DMS53 (cell line): ENCODE measurements around the gene KIF19.
"Not testable (repeated sequence)": the region's sequence is repeated elsewhere in the genome, so short reads cannot be mapped to it uniquely, and the experiment has no call there.

ENCODE experiments used
- DNase-seq: peaks from one replicate; lab custom pipeline; 2025; lab: John Stamatoyannopoulos, UW

The KIF19 gene

DNA sequence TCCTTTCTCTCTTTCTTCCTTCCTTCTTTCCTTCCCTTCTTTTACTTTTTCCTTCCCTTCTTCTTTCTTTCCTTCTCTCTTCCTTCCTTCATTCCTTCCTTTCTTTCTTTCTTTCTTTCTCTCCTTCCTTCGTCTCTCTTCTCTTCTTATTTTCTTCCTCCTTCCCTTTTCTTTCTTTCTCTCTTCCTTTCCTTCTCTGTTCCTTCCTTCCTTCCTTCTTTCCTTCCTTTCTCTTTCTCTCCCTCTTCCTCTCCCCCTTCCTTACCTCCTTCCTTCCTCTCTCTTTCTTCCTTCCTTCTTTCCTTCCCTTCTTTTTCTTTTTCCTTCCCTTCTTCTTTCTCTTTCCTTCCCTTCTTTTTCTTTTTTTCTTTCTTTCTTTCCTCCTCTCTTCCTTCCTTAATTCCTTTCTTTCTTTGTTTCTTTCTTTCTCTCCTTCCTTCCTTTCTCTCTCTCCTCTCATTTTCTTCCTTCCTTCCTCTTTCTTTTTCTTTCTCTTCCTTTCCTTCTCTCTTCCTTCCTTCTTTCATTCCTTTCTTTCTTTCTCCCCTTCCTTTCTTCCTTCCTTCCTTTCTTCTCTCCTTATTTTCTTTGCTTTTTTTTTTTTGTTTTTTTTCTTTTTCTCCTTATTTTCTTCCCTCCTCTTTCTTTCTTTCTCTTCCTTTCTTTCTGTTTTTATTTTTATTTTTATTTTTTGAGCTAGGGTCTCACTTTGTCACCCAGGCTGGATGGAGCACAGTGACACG lies 64.1 kb downstream of the KIF19 start:
- no peak for DNase-seq

- DNase-seq: no peak
These were observed 64.9 kb downstream of the KIF19 start for GRCh38 chr17:74390680-74391653.

GRCh38 chr17:74391771-74392170 lies 65.7 kb downstream of the KIF19 start:
- DNase-seq: no peak

GRCh38 chr17:74392848-74393247 lies 66.8 kb downstream of the KIF19 start:
- DNase-seq: no peak

DNA sequence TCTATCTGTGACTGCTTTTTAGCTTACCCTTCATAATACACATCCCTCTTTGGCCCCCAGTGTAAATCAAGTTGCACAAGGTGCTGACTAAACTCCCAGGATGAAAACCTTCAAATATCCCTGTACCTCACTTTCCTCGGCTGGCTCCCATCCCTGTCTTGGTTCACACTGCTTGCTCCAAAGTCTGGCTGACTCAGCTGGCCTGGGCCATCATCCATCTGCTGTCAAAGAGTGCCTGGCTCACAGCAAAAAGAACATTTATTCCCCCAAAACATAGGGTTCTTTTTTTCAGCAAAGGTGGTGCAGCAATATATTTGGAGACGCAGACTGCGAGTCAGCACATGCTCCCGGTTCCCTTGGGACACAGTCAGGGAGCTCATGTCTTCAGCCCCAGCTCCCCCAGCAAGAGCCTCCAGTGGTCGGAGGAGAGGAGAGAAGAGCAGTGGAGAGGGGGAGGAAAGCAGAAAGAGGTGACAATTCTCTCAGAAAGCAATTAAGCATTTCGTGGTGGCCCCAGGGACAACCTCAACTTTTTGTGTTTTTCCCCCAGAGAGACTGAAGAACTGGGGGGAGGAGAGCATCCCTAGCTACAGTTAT lies 67.4 kb downstream of the KIF19 start:
- DNase-seq: no peak

GRCh38 chr17:74394275-74394950 lies 68.4 kb downstream of the KIF19 start:
- no peak for DNase-seq

DNA sequence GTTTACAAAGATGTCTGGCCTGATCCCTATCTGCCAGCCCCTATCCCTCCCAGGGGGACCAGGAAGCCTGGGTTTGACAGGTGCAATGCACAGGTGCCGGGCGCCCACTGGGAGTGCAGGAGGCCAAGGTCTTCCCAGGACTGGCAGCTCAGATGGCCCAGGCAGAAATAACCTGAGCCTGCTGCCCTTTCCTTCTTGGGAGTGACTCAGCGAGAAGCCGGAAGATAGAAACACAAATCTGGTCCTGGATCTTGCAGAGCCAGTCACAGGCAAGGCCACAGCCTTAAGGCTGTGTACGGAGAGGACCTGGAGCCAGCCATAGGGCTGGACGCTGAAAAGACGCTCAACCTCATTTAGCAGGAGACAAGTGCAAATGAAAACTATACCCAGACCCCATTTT lies 69.0 kb downstream of the KIF19 start:
- no peak for DNase-seq

- no peak for DNase-seq
These were observed 70.5 kb downstream of the KIF19 start for GRCh38 chr17:74396567-74396966.

GRCh38 chr17:74402048-74402447 lies 76.0 kb downstream of the KIF19 start:
- no peak for DNase-seq

DNA sequence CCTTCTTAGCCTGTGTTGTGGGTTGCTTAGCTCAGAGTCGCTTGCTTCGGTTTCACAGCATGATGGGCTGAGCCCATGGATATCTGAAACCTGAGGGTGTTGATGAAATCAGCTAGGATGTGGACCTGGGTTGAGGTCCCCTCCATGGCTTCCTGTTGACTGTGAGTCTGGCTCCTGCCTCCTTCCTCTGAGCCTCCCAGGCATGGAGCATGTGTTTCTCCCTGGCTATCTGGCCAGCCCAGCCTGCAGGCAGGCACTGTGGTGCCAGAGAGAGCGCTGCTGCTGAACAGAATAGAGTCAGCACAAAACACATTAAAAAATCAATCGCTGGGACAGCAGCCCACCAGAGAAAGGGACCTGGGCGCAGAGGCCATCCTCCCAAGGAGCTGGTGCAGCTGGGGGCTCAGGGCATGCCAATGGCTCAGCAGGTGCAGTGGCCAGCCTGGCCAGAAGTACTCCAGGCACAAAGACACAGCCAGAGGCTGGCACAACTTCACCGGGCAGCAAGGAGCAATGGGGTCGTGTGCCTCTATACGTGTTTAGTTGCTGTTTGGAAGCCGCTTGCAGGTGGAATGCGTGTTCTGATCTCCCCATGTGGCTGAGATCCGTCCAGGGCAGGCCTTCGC lies 77.6 kb downstream of the KIF19 start:
- no peak for DNase-seq

DNA sequence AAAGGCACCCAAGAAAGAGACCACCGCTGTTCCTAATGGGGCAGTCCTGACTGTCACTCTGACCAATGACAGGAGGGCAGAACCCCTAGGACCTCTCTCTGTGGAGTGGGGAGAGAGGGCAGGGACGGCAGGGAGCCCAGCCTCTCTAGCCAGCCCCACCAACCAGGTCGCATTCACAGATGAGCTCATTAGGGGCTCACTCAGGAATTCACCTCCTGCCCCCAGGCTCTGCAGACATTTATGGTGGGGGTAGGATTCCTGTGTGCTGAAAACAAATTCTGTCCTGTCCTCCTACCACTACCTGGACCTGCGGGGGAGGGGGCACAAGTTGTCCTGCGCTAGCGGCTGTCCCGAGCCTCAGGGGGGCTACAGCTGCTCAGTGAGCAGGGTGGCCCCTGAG lies 78.2 kb downstream of the KIF19 start:
- DNase-seq: no peak

GRCh38 chr17:74404789-74405188 lies 78.8 kb downstream of the KIF19 start:
- DNase-seq: no peak

DNA sequence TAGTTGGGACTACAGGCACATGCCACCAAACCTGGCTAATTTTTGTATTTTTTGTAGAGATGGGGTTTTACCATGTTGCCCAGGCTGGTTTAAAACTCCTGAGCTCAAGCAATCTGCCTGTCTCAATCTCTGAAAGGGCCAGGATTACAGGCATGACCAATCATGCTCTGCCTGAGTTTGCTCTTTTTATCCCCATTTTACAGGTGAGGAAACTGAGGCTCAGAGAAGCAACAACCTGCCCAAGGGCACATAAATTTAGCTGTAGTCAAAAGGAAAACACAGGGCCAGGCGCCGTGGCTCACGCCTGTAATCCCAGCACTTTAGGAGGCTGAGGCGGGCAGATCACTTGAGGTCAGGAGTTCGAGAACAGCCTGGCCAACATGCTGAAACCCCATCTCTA lies 79.3 kb downstream of the KIF19 start:
- DNase-seq: not testable (repeated sequence)
